ENCODE measurements around the gene ZNF544.

The ZNF544 gene

DNA sequence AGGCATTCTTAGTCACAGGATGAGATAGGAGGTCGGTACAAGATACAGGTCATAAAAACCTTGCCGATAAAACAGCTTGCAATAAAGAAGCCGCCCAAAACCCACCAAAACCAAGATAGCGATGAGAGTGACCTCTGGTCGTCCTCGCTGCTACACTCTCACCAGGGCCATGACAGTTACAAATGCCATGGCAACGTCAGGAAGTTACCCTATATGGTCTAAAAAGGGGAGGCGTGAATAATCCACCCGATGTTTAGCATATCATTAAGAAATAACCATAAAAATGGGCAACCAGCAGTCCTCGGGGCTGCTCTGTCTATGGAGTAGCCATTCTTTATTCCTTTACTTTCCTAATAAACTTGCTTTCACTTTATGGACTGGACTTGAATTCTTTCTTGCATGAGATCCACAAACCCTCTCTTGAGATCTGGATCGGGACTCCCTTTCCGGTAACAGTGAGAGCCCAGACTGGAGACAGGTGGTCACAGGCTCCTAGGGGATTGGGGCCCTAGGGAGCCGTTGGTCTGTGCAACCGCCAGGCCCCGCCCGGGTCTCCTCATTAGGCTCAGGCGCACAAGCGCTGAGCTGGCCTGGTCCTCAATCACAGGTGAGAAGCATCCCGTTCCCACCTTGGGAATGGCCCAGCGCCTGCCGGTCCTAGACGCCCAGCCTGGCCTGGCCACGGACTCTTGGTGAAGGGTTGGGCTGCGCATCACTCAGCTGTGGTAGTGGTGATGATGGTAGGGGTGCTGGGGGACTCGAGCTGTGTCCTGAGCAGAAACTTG is 10.9 kb upstream of the ZNF544 start:
- no peak overlapping the region for H3K9ac ChIP-seq (ENCODE audit: low read length)
- no peak overlapping the region for H3K4me3 ChIP-seq (ENCODE audit: low read depth, low read length, poor library complexity, severe bottlenecking)
- H3K27me3 ChIP-seq (ENCODE audit: insufficient read depth, low read length), result no peaks in the 10 kb centered on the region
- no peak overlapping the region for H3K27ac ChIP-seq (ENCODE audit: low read depth, low read length, poor library complexity, severe bottlenecking)
- no peaks in the 10 kb centered on the region for H3K9me2 ChIP-seq (ENCODE audit: low read depth, low read length)
- no peaks in the 10 kb centered on the region for H3K79me2 ChIP-seq (ENCODE audit: insufficient read depth, low read length)
- TF ChIP-seq, protein P1, sequence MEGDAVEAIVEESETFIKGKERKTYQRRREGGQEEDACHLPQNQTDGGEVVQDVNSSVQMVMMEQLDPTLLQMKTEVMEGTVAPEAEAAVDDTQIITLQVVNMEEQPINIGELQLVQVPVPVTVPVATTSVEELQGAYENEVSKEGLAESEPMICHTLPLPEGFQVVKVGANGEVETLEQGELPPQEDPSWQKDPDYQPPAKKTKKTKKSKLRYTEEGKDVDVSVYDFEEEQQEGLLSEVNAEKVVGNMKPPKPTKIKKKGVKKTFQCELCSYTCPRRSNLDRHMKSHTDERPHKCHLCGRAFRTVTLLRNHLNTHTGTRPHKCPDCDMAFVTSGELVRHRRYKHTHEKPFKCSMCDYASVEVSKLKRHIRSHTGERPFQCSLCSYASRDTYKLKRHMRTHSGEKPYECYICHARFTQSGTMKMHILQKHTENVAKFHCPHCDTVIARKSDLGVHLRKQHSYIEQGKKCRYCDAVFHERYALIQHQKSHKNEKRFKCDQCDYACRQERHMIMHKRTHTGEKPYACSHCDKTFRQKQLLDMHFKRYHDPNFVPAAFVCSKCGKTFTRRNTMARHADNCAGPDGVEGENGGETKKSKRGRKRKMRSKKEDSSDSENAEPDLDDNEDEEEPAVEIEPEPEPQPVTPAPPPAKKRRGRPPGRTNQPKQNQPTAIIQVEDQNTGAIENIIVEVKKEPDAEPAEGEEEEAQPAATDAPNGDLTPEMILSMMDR (IDR thresholded peaks at IDR 0.05; ENCODE audit: low read length), result no peak
- no peak for TF ChIP-seq EZH2 (IDR thresholded peaks at IDR 0.05; ENCODE audit: borderline replicate concordance, low read length)
- H3K9me3 ChIP-seq (ENCODE audit: low read length), result peaks cover 27% of the 10 kb centered on the region
- no peaks in the 10 kb centered on the region for H4K20me1 ChIP-seq (ENCODE audit: insufficient read depth, low read length)
- H3K4me1 ChIP-seq (ENCODE audit: insufficient read depth, low read length, severe bottlenecking), result no peaks in the 10 kb centered on the region
- H3K36me3 ChIP-seq (ENCODE audit: insufficient read depth, low read length), result peaks cover 17% of the 10 kb centered on the region
- H3K4me2 ChIP-seq (ENCODE audit: low read length), result no peak overlapping the region
- no peak overlapping the region for H2AFZ ChIP-seq (ENCODE audit: low read length)
- no peaks in the 10 kb centered on the region for H3F3A ChIP-seq (ENCODE audit: insufficient read depth, low read length)

DNA sequence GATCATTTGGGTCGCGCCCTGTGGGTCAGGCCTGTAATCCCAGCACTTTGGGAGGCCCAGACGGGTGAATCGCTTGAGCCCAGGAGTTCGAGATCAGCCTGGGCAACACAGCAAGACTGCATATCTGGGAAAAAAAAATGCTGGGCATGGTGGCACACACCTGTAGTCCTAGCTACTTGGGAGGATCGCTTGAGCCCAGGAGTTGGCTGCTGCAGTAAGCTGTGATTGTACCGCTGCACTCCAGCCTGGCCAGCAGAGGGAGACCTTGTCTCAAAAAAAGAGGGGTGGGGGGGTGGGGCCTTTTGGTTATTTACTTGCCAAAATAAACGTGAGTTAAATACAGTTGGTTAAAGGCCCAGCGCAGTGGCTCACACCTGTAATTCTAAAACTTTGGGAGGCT is 9.8 kb upstream of the ZNF544 start:
- Histone ChIP-seq H3K4me1 (ENCODE audit: insufficient read depth, low read length, severe bottlenecking) (no peaks in the 10 kb centered on the region), H3K79me2 (ENCODE audit: insufficient read depth, low read length) (no peaks in the 10 kb centered on the region), H3K9me3 (ENCODE audit: low read length) (peaks cover 22% of the 10 kb centered on the region), H2AFZ (ENCODE audit: low read length) (no peak overlapping the region), H3K9ac (ENCODE audit: low read length) (no peak overlapping the region), H3K4me3 (ENCODE audit: low read depth, low read length, poor library complexity, severe bottlenecking) (no peak overlapping the region), H3K9me2 (ENCODE audit: low read depth, low read length) (no peaks in the 10 kb centered on the region), H3F3A (ENCODE audit: insufficient read depth, low read length) (no peaks in the 10 kb centered on the region), H4K20me1 (ENCODE audit: insufficient read depth, low read length) (no peaks in the 10 kb centered on the region), H3K4me2 (ENCODE audit: low read length) (no peak overlapping the region), H3K27ac (ENCODE audit: low read depth, low read length, poor library complexity, severe bottlenecking) (no peak overlapping the region), H3K27me3 (ENCODE audit: insufficient read depth, low read length) (no peaks in the 10 kb centered on the region), H3K36me3 (ENCODE audit: insufficient read depth, low read length) (peaks cover 6% of the 10 kb centered on the region)
- TF ChIP-seq EZH2 (IDR thresholded peaks at IDR 0.05; ENCODE audit: borderline replicate concordance, low read length), result no peak
- TF ChIP-seq, protein P1 (IDR thresholded peaks at IDR 0.05; ENCODE audit: low read length), result peak; percentile 48

DNA sequence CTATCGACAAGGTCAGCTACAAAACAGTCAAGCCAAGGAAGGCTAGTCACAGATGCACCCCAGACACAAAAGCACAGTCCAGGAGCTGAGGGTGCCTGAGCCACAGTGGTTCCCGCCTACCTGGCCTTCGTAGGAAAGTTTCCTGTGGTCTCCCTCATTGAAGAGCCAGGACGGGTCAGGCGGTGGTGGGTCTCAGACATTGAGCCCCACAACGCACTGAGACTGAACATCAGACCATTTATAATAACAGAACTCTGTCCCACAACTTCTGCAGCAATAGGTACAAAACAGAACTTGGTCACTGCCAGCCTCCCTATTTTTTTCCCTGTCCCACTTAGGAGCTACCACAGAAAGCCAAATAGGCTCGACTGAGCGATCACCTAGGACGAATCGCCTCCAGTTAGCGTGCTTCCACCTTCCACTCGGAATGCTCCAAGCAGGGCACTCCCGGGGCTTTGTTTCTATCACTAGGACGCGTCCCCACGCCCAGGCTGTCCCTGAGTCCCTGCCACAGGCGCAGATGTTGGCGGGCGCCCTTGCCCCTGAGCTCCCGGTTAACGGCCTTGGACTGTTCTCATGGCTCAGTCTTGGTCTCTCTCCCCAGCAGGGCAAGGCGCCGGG is 640 bp upstream of the ZNF544 start:
- H3K36me3 ChIP-seq (ENCODE audit: insufficient read depth, low read length), result peaks cover 34% of the 10 kb centered on the region
- 0 out of 2 replicates have a peak overlapping the region, but pooled peaks have one; percentile 29 for H2AFZ ChIP-seq (ENCODE audit: low read length)
- TF ChIP-seq EZH2 (IDR thresholded peaks at IDR 0.05; ENCODE audit: borderline replicate concordance, low read length), result no peak
- TF ChIP-seq, protein P1 (IDR thresholded peaks at IDR 0.05; ENCODE audit: low read length), result no peak
- no peaks in the 10 kb centered on the region for H3K9me2 ChIP-seq (ENCODE audit: low read depth, low read length)
- H3K27ac ChIP-seq (ENCODE audit: low read depth, low read length, poor library complexity, severe bottlenecking), result peak overlapping the region; percentile 67
- H3F3A ChIP-seq (ENCODE audit: insufficient read depth, low read length), result no peaks in the 10 kb centered on the region
- peak overlapping the region; percentile 77 for H3K4me2 ChIP-seq (ENCODE audit: low read length)
- no peaks in the 10 kb centered on the region for H3K79me2 ChIP-seq (ENCODE audit: insufficient read depth, low read length)
- H3K4me3 ChIP-seq (ENCODE audit: low read depth, low read length, poor library complexity, severe bottlenecking), result peak overlapping the region; percentile 74
- H3K9me3 ChIP-seq (ENCODE audit: low read length), result peaks cover 8% of the 10 kb centered on the region
- H3K27me3 ChIP-seq (ENCODE audit: insufficient read depth, low read length), result no peaks in the 10 kb centered on the region
- no peaks in the 10 kb centered on the region for H4K20me1 ChIP-seq (ENCODE audit: insufficient read depth, low read length)
- H3K4me1 ChIP-seq (ENCODE audit: insufficient read depth, low read length, severe bottlenecking), result peaks cover 12% of the 10 kb centered on the region
- H3K9ac ChIP-seq (ENCODE audit: low read length), result peak overlapping the region; percentile 82
